Kidney (tissue), 14 donors: Measurements from ENCODE around the gene MAPK6. TPM values are rescaled to one million over a fixed set of nuclear protein-coding genes. Genes with fewer than 3 reads are reported as not detected.
"Not testable (repeated sequence)": the region's sequence is repeated elsewhere in the genome, so short reads cannot be mapped to it uniquely, and the experiment has no call there.

Source experiments
- DNase-seq, 5 donors: peaks; one replicate each; pipeline ENCODE4 v3.0.0-alpha.2; 2013 to 2020
- FAIRE-seq: peaks from 2 replicates; lab custom pipeline; 2012; peaks lifted over from hg19 to GRCh38; lab: Jason Lieb, UNC
- H3K27ac ChIP-seq, 2 donors: one replicate each; pipeline ENCODE4 v1.7.0; 2013; ENCODE audit warnings: low read depth in 2 of 2, low read length in 2 of 2, inconsistent platforms in 1 of 2
- H3K27me3 ChIP-seq: one replicate; pipeline ENCODE4 v1.7.1; 2013; ENCODE audit warnings: low read length, inconsistent platforms; ENCODE audit not compliant: control insufficient read depth, insufficient read depth
- H3K36me3 ChIP-seq, 3 donors: one replicate each; pipeline versions ENCODE4 v1.7.0 to v1.7.1; 2013; ENCODE audit warnings: low read length in 3 of 3, control low read depth in 1 of 3, inconsistent platforms in 1 of 3; ENCODE audit not compliant: insufficient read depth in 3 of 3, control insufficient read depth in 2 of 3
- H3K4me1 ChIP-seq, 3 donors: one replicate each; pipeline versions ENCODE4 v1.7.0 to v1.7.1; 2013; ENCODE audit warnings: low read length in 3 of 3, inconsistent platforms in 1 of 3, low read depth in 1 of 3; ENCODE audit not compliant: control insufficient read depth in 2 of 3, insufficient read depth in 2 of 3
- H3K4me3 ChIP-seq, 3 donors: one replicate each; pipeline versions ENCODE4 v1.7.0 to v1.8.1; 2013; ENCODE audit warnings: low read length in 3 of 3, control low read depth in 1 of 3, inconsistent platforms in 1 of 3
- H3K9ac ChIP-seq, 3 donors: one replicate each; pipeline versions ENCODE4 v1.7.0 to v1.7.1; 2013; ENCODE audit warnings: low read length in 3 of 3, control low read depth in 1 of 3, inconsistent platforms in 1 of 3
- H3K9me3 ChIP-seq, 3 donors: one replicate each; pipeline versions ENCODE4 v1.7.0 to v1.7.1; 2013; ENCODE audit warnings: low read length in 3 of 3, control low read depth in 1 of 3, inconsistent platforms in 1 of 3; ENCODE audit not compliant: control insufficient read depth in 2 of 3, insufficient read depth in 1 of 3
- intact Hi-C: fragments of 100-400 bp; cut with DNase I; formaldehyde crosslinking; loops from one replicate; pipeline ENCODE4 v1.11.1; 2022
- polyA plus RNA-seq: library from polyadenylated mRNA; stranded (reverse); fragments of 350-450 nt; fragmentation: Illumina TruSeq; extraction: RNeasy Lipid Tissue Mini Kit (QIAGEN cat#74804); gene quantifications from one replicate; pipeline ENCODE4 v1.2.3, GENCODE V29; 2014; ENCODE audit warnings: low read depth, low replicate concordance; ENCODE audit not compliant: insufficient read depth
- total RNA-seq: library from RNA; stranded (reverse); fragmentation: NEBNext Ultra II Directional; extraction: Animal tissue kit (Norgen Biotek cat#: 25700); gene quantifications from one replicate; pipeline ENCODE4 v1.2.1, GENCODE V29; 2021
- TF ChIP-seq, protein P1 (sequence below): IDR thresholded peaks from 3 replicates; pipeline ENCODE4 v1.5.1; 2012; ENCODE audit warnings: mild to moderate bottlenecking, moderate library complexity, borderline replicate concordance; ENCODE audit not compliant: insufficient read depth; ENCODE audit errors: extremely low read depth
- donor health status: control.
- donor health status: control.
- donor health status: control.
- donor health status: control.
- donor health status: control.
- donor health status: DM: yes; HTN: yes; CAD: no.
- donor health status: Normal renal cell carcinoma (clear cell type).

Gene MAPK6
- total and polyA plus RNA-seq, 2 donors from 2014 or later: 6.5 to 22.9 TPM

DNA sequence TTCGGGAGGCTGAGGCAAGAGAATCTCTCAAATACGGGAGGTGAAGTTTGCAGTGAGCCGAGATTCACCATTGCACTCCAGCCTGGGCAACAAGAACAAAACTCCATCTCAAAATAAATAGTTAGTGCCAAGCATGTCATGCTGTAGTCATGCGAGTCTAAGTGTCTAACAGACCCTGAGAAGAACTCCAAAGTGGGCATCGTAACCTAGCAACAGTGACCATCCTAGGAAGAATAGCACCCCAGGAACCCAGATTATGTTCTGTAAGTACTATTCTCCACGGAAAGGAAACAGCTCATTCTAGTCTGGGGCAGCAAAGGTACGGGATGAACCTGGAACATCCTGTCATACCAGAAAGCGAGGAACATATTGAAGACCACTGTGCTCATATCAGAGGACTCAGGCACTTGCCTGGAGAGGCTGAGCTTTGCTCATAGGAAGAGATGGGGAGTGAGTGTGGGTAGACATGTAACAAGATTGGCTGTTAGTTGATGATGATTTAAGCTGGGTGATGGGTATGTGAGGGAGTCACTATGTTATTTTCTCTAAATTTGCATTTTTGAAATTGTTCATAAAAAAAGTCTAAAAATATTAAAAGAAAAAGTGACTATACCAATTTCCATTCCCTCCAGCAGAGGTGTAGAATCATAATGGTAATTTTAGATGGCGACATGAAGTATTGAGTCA, 61.8 kb downstream of the MAPK6 start:
- intact Hi-C loops: no loop called here
- FAIRE-seq (no peak), DNase-seq (no peak)
- TF ChIP-seq, protein P1, sequence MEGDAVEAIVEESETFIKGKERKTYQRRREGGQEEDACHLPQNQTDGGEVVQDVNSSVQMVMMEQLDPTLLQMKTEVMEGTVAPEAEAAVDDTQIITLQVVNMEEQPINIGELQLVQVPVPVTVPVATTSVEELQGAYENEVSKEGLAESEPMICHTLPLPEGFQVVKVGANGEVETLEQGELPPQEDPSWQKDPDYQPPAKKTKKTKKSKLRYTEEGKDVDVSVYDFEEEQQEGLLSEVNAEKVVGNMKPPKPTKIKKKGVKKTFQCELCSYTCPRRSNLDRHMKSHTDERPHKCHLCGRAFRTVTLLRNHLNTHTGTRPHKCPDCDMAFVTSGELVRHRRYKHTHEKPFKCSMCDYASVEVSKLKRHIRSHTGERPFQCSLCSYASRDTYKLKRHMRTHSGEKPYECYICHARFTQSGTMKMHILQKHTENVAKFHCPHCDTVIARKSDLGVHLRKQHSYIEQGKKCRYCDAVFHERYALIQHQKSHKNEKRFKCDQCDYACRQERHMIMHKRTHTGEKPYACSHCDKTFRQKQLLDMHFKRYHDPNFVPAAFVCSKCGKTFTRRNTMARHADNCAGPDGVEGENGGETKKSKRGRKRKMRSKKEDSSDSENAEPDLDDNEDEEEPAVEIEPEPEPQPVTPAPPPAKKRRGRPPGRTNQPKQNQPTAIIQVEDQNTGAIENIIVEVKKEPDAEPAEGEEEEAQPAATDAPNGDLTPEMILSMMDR: no peak
- H3K4me3 ChIP-seq: no peak overlapping the region
- H3K9me3 ChIP-seq: no peaks in the 10 kb centered on the region
- no peaks in the 10 kb centered on the region for H3K4me1 ChIP-seq
- H3K9ac ChIP-seq: no peak overlapping the region
- H3K27me3 ChIP-seq: no peaks in the 10 kb centered on the region
- no peaks in the 10 kb centered on the region for H3K36me3 ChIP-seq
- no peak overlapping the region for H3K27ac ChIP-seq

DNA sequence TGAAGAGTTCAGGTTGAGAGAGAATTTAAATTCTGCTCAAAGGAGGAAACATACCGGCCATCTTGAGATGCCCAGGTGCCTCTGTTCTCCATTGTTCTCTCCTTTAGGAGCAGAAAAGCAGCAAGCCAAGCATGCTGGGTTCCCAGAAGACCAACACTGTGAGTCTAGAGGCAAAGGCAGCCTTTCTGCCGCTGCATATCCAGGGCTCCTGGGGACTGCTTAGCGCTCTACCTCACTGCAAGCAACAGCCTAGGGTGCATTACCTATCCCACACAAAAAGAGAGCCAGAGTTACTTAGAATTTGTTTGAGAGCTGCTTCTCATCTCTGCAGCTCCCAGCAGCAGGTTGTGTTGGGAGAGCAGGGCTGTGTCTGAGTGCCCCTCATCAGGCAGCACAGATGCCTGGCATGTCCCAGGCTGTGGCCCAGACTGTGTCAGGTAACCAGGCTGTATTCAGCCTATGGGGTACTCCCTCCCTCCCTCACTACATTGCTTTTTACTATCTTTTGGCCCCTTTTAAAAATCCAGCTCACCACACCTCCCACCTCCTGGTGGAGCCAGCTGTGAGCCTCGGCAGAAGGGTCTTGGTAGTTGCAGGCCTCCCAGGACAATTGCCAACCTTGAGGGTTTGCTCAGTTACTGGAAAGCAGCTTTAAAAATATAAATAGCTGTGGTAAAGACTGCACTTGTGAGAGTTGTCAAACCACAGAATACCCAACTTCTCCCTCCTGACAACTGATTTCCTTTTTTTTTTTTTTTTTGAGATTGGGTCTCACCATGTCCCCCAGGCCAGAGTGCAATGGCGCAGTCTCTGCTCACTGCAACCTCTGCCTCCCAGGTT, 63.4 kb downstream of the MAPK6 start:
- FAIRE-seq (no peak), DNase-seq (no peak)
- TF ChIP-seq, protein P1: no peak
- no peak overlapping the region for H3K9ac ChIP-seq
- intact Hi-C loops: no loop called here
- no peak overlapping the region for H3K27ac ChIP-seq
- H3K36me3 ChIP-seq: no peaks in the 10 kb centered on the region
- no peak overlapping the region for H3K4me3 ChIP-seq
- H3K9me3 ChIP-seq: peaks cover 0 to 3% (median 0%) of the 10 kb centered on the region in 3 donors
- H3K27me3 ChIP-seq: no peaks in the 10 kb centered on the region
- H3K4me1 ChIP-seq: no peaks in the 10 kb centered on the region

DNA sequence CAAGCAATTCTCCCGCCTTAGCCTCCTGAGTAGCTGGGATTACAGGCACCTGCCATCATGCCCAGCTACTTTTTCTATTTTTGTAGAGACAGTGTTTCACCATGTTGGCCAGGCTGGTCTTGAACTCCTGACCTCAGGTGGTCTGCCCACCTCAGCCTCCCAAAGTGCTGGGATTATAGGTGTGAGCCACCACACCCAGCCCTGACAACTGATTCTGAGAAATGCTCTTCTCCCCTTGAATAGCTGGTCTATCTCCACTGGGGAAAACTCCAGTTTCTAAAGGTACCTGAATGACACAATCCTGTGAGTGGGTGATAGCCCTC, 64.0 kb downstream of the MAPK6 start:
- H3K4me3 ChIP-seq: not testable (repeated sequence)

DNA sequence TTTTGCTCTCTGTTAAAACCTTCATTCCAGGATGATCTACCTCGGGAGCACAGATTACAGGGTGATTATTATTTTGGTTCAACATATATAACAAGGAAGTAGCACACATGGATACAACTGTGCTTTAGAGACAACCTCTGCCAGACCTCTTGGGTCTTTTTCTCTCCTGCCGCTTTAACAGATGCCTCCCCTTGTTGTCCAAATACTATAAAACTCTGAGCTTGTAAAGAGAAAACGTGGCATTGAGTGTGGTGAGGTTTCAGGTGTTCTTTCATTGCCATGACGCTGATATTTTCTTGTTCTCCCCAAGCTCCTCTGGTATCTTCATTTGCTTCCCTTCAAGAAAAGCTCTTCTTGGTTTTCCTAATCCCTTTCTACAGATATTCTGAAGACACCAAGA, 64.6 kb downstream of the MAPK6 start:
- Histone ChIP-seq H3K36me3 (no peaks in the 10 kb centered on the region), H3K27me3 (no peaks in the 10 kb centered on the region), H3K4me3 (no peak overlapping the region), H3K4me1 (no peaks in the 10 kb centered on the region), H3K27ac (no peak overlapping the region), H3K9ac (no peak overlapping the region), H3K9me3 (peaks cover 0 to 3% (median 0%) of the 10 kb centered on the region in 3 donors)
- no peak for DNase-seq
- TF ChIP-seq, protein P1: no peak
- intact Hi-C loops: no loop called here
- FAIRE-seq: no peak

More for the DNA sequence above, 64.0 kb downstream of the MAPK6 start:
- H3K9me3 ChIP-seq, H3K9ac ChIP-seq, intact Hi-C loops, DNase-seq, H3K27me3 ChIP-seq, H3K36me3 ChIP-seq, FAIRE-seq, H3K27ac ChIP-seq, H3K4me1 ChIP-seq: not testable (repeated sequence)
